K562 (cell line): ENCODE measurements around the gene ERH. TPM values are rescaled to one million over a fixed set of nuclear protein-coding genes. Genes with fewer than 3 reads are reported as not detected.

Source experiments
- BACH1 ChIP-seq: fragments of 200-800 bp; sonication (Bioruptor generic); IDR thresholded peaks from 2 replicates; pipeline ENCODE4 v1.6.1; 2016; ENCODE audit warnings: missing genetic modification characterization, missing compliant biosample characterization
- CHCHD3 ChIP-seq: fragments of 250-450 bp; sonication (Bioruptor Pico); IDR thresholded peaks from 2 replicates; pipeline ENCODE4 v2.1.2; 2022; ENCODE audit warnings: mild to moderate bottlenecking
- DPF2 ChIP-seq: fragments of 450-650 bp; IDR thresholded peaks from 2 replicates; pipeline ENCODE4 v1.6.1; 2016
- HDGF ChIP-seq: fragments of 450-650 bp; IDR thresholded peaks from 2 replicates; pipeline ENCODE4 v1.6.1; 2016
- KDM5B ChIP-seq: fragments of 200-600 bp; sonication (generic); IDR thresholded peaks from 2 replicates; pipeline ENCODE4 v1.6.1; 2012; ENCODE audit warnings: low read depth, mild to moderate bottlenecking, moderate library complexity, low read length, control low read depth, inconsistent platforms; ENCODE audit not compliant: insufficient replicate concordance
- NONO ChIP-seq, 2 experiments: fragments of 200-400 bp in 1 of 2; fragments of 450-650 bp in 1 of 2; formaldehyde crosslinking in 1 of 2; IDR thresholded peaks; 2 replicates each; pipeline ENCODE4 v1.6.1; 2017; ENCODE audit warnings: low read depth in 2 of 2, mild to moderate bottlenecking in 2 of 2, moderate library complexity in 2 of 2, low read length in 1 of 2
- POLR2A ChIP-seq: fragments of 450-650 bp; conservative IDR thresholded peaks from 2 replicates; pipeline ENCODE4 v1.6.1; 2016
- POLR2H ChIP-seq: IDR thresholded peaks from 2 replicates; pipeline ENCODE4 v1.6.1; 2016; ENCODE audit warnings: missing genetic modification characterization, low read depth, mild to moderate bottlenecking, control low read depth, missing compliant biosample characterization, moderate library complexity
- PURB ChIP-seq: sonication (generic); formaldehyde crosslinking; IDR thresholded peaks from 2 replicates; pipeline ENCODE4 v1.9.0; 2021; ENCODE audit warnings: low read depth, mild to moderate bottlenecking, missing genetic modification reagents
- RBM14 ChIP-seq: fragments of 200-400 bp; formaldehyde crosslinking; IDR thresholded peaks from 2 replicates; pipeline ENCODE4 v1.6.1; 2018; ENCODE audit warnings: low read depth, mild to moderate bottlenecking, low read length, moderate library complexity, borderline replicate concordance; ENCODE audit not compliant: insufficient read depth
- RBM15 ChIP-seq: fragments of 200-400 bp; formaldehyde crosslinking; IDR thresholded peaks from 2 replicates; pipeline ENCODE4 v1.6.1; 2018; ENCODE audit warnings: mild to moderate bottlenecking, low read length, moderate library complexity; ENCODE audit not compliant: insufficient read depth
- RBM39 ChIP-seq: fragments of 200-400 bp; formaldehyde crosslinking; optimal IDR thresholded peaks from 2 replicates; pipeline ENCODE3; 2018; ENCODE audit warnings: low read depth, low read length
- RFX5 ChIP-seq: IDR thresholded peaks from 2 replicates; pipeline ENCODE4 v1.6.1; 2011; ENCODE audit warnings: low read depth, mild to moderate bottlenecking, improper control_type of control experiment, low read length
- SMAD1 ChIP-seq: fragments of 150-350 bp; IDR thresholded peaks from 2 replicates; pipeline ENCODE4 v1.6.1; 2014; ENCODE audit warnings: low read length, low read depth; ENCODE audit not compliant: partially characterized antibody
- SP1 ChIP-seq: sonication (generic); formaldehyde crosslinking; IDR thresholded peaks from 2 replicates; pipeline ENCODE4 v1.8.1; 2022; ENCODE audit warnings: mild to moderate bottlenecking, missing genetic modification reagents
- TOE1 ChIP-seq, 2 experiments: fragments of 450-650 bp in 1 of 2; sonication (generic) in 1 of 2; formaldehyde crosslinking in 1 of 2; IDR thresholded peaks; 2 replicates each; pipeline versions ENCODE4 v1.7.1 to v1.8.0; 2016 to 2022; ENCODE audit warnings: borderline replicate concordance in 2 of 2, mild to moderate bottlenecking in 2 of 2, antibody characterized with exemption in 1 of 2, inconsistent platforms in 1 of 2, low read depth in 1 of 2, missing genetic modification reagents in 1 of 2, moderate library complexity in 1 of 2
- ZNF316 ChIP-seq: fragments of 450-650 bp; IDR thresholded peaks from 2 replicates; pipeline ENCODE4 v1.6.1; 2016
- ZNF668 ChIP-seq: fragments of 250-450 bp; sonication (Bioruptor Pico); IDR thresholded peaks from 2 replicates; pipeline ENCODE4 v1.8.0; 2022; ENCODE audit warnings: mild to moderate bottlenecking, inconsistent platforms
- polyA plus RNA-seq, 8 experiments: library from polyadenylated mRNA; depleted of rRNA in 4 of 8; stranded (reverse) in 5 of 8; unstranded in 3 of 8; fragments of >200 nt; fragmentation: Nextera tagmentation in 2 of 8; fragmentation: Illumina TruSeq in 1 of 8; extraction: Ambion mirVana in 2 of 8; extraction: Trizol in 1 of 8; gene quantifications; 2 replicates each; pipeline versions ENCODE4 v1.2.1 to v1.2.3, GENCODE V29; 2011 to 2014; ENCODE audit warnings: inconsistent platforms in 1 of 8, missing spikeins in 1 of 8
- total RNA-seq, 7 experiments: library from RNA; depleted of rRNA in 6 of 7; stranded (reverse); fragments of >200 nt in 6 of 7; fragmentation: Illumina TruSeq in 2 of 7; extraction: Trizol in 2 of 7; gene quantifications; 2 replicates each; pipeline versions ENCODE4 v1.2.1 to v1.2.3, GENCODE V29; 2011 to 2021; ENCODE audit warnings: low replicate concordance in 1 of 7
- TF ChIP-seq, protein P1 (sequence below): IDR thresholded peaks from 2 replicates; pipeline ENCODE4 v1.6.1; 2011; ENCODE audit warnings: borderline replicate concordance, low read depth, mild to moderate bottlenecking, moderate library complexity, low read length; ENCODE audit not compliant: insufficient read depth, poor library complexity, severe bottlenecking
- TF ChIP-seq, protein P2 (sequence below): sonication (generic); formaldehyde crosslinking; IDR thresholded peaks from 2 replicates; pipeline ENCODE4 v1.8.1; 2023; ENCODE audit warnings: mild to moderate bottlenecking, missing genetic modification reagents
- TF ChIP-seq, protein P3 (sequence below): fragments of 450-650 bp; conservative IDR thresholded peaks from 2 replicates; pipeline ENCODE4 v1.6.1; 2016; ENCODE audit warnings: missing genetic modification characterization, low read depth, mild to moderate bottlenecking, missing compliant biosample characterization, moderate library complexity

Gene ERH
- total and polyA plus RNA-seq, 9 of the 15 experiments (the other 6 are each of a cell fraction or from before 2014, with no cell fraction given) = 78.2 to 474 (median 250) TPM

DNA sequence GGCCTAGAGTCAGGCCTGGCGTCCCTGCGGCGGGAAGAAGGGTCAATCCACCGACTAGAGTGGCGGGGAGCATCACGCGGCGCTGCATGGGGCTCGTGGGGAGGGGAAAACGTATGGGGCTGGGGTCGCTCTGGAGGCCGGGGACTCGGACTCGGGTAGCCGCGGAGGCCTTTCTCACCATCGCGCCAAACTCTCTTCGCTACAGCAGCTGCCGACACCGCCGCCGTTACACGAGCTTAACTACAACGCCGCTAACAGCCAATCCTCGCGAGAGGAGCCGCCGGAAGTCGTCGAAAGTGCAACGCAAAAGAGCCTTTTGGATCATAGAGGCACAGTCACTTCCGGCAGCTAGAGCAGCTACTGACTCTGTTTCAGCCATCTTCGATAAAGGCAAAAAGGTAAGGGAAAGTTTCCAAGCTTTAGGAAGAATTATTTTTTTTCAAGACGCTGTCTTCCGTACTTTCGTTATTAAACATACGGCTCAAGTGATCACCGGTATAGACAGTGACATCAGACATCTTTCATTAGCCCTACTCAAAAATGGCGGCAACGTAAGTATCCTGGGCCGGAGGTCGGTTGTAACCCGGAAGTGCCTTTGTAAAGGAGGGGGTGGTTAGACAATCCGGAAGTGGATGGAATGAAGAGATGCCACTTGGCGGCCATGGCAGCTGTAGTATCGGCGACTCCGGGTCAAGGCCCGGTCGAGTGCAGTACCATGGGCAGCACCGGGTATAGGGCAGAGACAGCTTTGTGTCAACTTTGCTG, at the start of gene ERH, which contains the start of gene SLC39A9 (continued):
- TF ChIP-seq, protein P1, sequence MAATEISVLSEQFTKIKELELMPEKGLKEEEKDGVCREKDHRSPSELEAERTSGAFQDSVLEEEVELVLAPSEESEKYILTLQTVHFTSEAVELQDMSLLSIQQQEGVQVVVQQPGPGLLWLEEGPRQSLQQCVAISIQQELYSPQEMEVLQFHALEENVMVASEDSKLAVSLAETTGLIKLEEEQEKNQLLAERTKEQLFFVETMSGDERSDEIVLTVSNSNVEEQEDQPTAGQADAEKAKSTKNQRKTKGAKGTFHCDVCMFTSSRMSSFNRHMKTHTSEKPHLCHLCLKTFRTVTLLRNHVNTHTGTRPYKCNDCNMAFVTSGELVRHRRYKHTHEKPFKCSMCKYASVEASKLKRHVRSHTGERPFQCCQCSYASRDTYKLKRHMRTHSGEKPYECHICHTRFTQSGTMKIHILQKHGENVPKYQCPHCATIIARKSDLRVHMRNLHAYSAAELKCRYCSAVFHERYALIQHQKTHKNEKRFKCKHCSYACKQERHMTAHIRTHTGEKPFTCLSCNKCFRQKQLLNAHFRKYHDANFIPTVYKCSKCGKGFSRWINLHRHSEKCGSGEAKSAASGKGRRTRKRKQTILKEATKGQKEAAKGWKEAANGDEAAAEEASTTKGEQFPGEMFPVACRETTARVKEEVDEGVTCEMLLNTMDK = no peak
- TF ChIP-seq PURB (CRISPR knock-in tag) (no peak), RBM14 (no peak), ZNF316 (0 out of 2 replicates have a peak, but pooled peaks have one; percentile 12), ZNF668 (CRISPR knock-in tag) (no peak), SP1 (0 out of 2 replicates have a peak, but pooled peaks have one; percentile 26), NONO (IDR thresholded peaks at IDR 0.05; ENCODE audit: low read depth in 2 of 2, low read length in 1 of 2) (no peak), CHCHD3 (CRISPR knock-in tag) (no peak), TOE1 (IDR thresholded peaks at IDR 0.05; ENCODE audit: borderline replicate concordance) (no peak), TOE1 (CRISPR knock-in tag; IDR thresholded peaks at IDR 0.05; ENCODE audit: borderline replicate concordance, low read depth) (0 out of 2 replicates have a peak, but pooled peaks have one; percentile 37), DPF2 (no peak), RBM39 (no peak), POLR2H (tag) (peak; percentile 87), KDM5B (peak; percentile 80), SMAD1 (peak; percentile 34), HDGF (no peak), RFX5 (no peak), RBM15 (no peak), BACH1 (tag) (peak; percentile 69; the same call in 1 of the 2 replicates), POLR2A (peak; percentile 85)
- TF ChIP-seq, protein P2, sequence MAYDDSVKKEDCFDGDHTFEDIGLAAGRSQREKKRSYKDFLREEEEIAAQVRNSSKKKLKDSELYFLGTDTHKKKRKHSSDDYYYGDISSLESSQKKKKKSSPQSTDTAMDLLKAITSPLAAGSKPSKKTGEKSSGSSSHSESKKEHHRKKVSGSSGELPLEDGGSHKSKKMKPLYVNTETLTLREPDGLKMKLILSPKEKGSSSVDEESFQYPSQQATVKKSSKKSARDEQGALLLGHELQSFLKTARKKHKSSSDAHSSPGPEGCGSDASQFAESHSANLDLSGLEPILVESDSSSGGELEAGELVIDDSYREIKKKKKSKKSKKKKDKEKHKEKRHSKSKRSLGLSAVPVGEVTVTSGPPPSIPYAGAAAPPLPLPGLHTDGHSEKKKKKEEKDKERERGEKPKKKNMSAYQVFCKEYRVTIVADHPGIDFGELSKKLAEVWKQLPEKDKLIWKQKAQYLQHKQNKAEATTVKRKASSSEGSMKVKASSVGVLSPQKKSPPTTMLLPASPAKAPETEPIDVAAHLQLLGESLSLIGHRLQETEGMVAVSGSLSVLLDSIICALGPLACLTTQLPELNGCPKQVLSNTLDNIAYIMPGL (CRISPR knock-in tag) = no peak
- TF ChIP-seq, protein P3, sequence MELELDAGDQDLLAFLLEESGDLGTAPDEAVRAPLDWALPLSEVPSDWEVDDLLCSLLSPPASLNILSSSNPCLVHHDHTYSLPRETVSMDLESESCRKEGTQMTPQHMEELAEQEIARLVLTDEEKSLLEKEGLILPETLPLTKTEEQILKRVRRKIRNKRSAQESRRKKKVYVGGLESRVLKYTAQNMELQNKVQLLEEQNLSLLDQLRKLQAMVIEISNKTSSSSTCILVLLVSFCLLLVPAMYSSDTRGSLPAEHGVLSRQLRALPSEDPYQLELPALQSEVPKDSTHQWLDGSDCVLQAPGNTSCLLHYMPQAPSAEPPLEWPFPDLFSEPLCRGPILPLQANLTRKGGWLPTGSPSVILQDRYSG (tag) = peak; percentile 49; the same call in 1 of the 2 replicates
